Dedifferentiated amniotic fluid mesenchymal stem cell (primary cell): ENCODE measurements around the gene TANC1.
A peak's percentile ranks its signal among the peaks of the same experiment; 100 is the strongest.

Experiments
- DNase-seq: peaks from one replicate; pipeline ENCODE4 v3.0.0-alpha.2; 2016; ENCODE audit errors: extremely low spot score

The TANC1 gene

GRCh38 chr2:159225025-159226016 is 256.9 kb downstream of the TANC1 start:
- no peak for DNase-seq

GRCh38 chr2:159226059-159226461 is 257.6 kb downstream of the TANC1 start:
- DNase-seq = no peak

GRCh38 chr2:159226608-159227385 is 258.4 kb downstream of the TANC1 start:
- DNase-seq = no peak

- DNase-seq = no peak
Measured at GRCh38 chr2:159227467-159227866, 259.0 kb downstream of the TANC1 start.

- DNase-seq = peak; percentile 91
Measured at GRCh38 chr2:159228081-159228581, 259.7 kb downstream of the TANC1 start.

GRCh38 chr2:159229476-159230144 is 261.2 kb downstream of the TANC1 start:
- no peak for DNase-seq

GRCh38 chr2:159230145-159230877 is 261.9 kb downstream of the TANC1 start:
- DNase-seq = no peak

- DNase-seq = no peak
Measured at GRCh38 chr2:159232456-159233170, 264.2 kb downstream of the TANC1 start.

- DNase-seq = no peak
Measured at GRCh38 chr2:159234868-159235267, 266.4 kb downstream of the TANC1 start.

GRCh38 chr2:159243529-159243928 is 275.1 kb downstream of the TANC1 start:
- DNase-seq = no peak

GRCh38 chr2:159246325-159246988 is 278.0 kb downstream of the TANC1 start:
- no peak for DNase-seq

- no peak for DNase-seq
Measured at GRCh38 chr2:159249990-159250715, 281.7 kb downstream of the TANC1 start.

- no peak for DNase-seq
Measured at GRCh38 chr2:159251296-159252173, 283.1 kb downstream of the TANC1 start.

- no peak for DNase-seq
Measured at GRCh38 chr2:159252905-159253304, 284.5 kb downstream of the TANC1 start.

- peak; percentile 65 for DNase-seq
Measured at GRCh38 chr2:159256159-159256558, 287.7 kb downstream of the TANC1 start.

GRCh38 chr2:159262226-159262625 is 293.8 kb downstream of the TANC1 start:
- DNase-seq = no peak

GRCh38 chr2:159262904-159263303 is 294.5 kb downstream of the TANC1 start:
- no peak for DNase-seq

GRCh38 chr2:159265171-159265576 is 296.7 kb downstream of the TANC1 start:
- DNase-seq = no peak
